GM19025 (cell line): ENCODE results near the gene SLC5A6.
A peak's percentile ranks its signal among the peaks of the same experiment; 100 is the strongest.

ENCODE experiments used
- ATAC-seq: cut with Tn5 transposase; IDR thresholded peaks from one replicate; pipeline ENCODE4 v1.9.1; 2021; ENCODE audit warnings: mild to moderate bottlenecking, low read depth, moderate library complexity; ENCODE audit not compliant: unreplicated experiment

SLC5A6 gene

DNA sequence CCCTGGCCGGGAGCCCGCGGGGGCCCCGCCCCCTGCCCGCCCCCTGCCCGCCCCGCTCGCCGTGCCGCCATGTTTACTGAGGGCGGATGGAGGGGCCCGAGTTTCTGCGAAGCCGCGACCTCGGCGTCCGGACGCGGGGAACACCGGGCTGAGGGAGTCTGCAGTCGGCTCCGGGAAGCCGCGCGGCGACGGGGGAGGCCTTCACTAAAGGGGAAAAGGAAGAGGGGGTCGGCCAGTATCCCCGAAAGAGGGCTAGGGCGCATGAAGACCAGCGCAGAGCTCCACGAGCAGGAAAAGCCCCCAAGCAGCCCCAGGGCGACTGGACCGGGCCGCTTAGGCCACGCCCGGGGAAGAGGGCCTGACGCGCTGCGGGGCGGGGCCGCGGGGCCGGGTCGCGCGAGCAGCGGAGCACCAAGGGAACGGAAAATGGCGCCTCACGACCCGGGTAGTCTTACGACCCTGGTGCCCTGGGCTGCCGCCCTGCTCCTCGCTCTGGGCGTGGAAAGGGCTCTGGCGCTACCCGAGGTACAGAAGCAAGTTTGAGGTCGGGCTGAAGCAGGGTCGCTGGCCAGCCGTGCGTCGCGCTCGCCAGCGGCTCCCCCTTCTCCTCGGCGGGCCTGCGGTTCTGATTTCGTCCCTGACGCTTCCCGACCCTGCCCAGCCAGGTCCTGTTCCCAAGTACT, at the start of gene SLC5A6, which contains the start of gene ATRAID:
Gene SLC5A6, minus strand, starts transcription at position 326 of the 683 bp plus-strand sequence. CDS start 4,618 bp downstream, outside the sequence.
Gene ATRAID, plus strand, starts transcription at position 99 of the 683 bp plus-strand sequence. Its CDS starts 328 bp downstream, at position 427.
- ATAC-seq = peak; percentile 82

- no peak for ATAC-seq
These were observed 49.3 kb upstream of the SLC5A6 start for GRCh38 chr2:27261241-27261925.

DNA sequence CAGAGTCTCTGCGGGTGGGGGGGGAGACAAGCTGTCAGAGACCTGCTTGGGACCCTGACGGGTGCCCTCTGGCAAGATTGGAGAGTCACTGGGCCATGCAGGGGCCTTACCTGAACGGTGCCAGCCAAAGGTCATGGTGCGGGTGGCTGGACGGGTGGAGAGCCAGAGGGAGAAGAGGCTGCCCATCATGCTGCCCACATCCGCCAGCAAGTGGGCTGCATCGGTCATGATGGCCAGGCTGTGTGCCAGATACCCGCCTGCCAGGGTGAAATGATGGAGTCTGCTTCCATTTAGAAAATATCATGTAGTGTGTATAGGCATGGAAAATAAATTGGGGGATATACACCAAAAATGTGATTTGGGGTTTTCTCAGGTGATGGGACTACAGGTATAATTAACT, 46.0 kb upstream of the SLC5A6 start:
- ATAC-seq = no peak

- no peak for ATAC-seq
These were observed 44.9 kb upstream of the SLC5A6 start for GRCh38 chr2:27256855-27257454.

DNA sequence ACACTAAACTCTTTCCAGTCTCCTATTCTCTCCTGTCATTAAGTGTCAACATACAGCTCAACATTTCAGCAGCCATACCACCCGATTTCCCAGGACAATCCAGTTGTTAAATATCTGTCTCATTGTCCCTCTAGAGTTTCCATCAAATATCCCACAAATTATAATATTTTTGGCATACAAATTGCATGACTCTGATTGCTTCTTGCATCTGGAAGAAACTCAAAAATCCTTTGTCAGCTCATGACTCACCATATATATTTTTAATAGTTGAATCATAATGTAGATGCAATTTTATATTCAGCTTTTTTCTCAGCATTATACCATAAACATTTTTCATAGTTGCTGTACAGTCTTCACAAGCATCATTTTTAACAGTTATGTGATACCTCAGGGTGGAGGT, 43.6 kb upstream of the SLC5A6 start:
- ATAC-seq = no peak

DNA sequence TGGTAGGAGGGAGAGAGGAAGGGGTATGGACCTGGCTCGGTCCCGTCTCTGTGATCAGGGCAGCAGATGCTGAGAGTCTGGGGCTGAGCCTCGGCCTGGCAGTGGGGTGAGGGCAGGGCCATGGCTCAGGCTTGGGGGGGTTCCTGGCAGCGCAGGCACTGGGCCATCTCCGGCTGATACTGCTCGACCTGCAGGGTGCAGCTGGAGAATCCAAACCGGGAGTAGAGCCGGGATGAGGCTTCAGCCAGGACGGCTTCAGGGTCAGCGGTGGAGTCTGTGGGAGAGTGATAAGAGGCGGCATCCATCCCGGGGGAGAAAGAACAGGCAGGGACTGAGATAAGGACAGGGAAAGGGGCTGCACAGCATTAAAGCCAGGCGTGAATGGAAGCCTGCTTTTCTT, 43.1 kb upstream of the SLC5A6 start:
- no peak for ATAC-seq

GRCh38 chr2:27251766-27252165, 39.7 kb upstream of the SLC5A6 start:
- ATAC-seq = no peak

DNA sequence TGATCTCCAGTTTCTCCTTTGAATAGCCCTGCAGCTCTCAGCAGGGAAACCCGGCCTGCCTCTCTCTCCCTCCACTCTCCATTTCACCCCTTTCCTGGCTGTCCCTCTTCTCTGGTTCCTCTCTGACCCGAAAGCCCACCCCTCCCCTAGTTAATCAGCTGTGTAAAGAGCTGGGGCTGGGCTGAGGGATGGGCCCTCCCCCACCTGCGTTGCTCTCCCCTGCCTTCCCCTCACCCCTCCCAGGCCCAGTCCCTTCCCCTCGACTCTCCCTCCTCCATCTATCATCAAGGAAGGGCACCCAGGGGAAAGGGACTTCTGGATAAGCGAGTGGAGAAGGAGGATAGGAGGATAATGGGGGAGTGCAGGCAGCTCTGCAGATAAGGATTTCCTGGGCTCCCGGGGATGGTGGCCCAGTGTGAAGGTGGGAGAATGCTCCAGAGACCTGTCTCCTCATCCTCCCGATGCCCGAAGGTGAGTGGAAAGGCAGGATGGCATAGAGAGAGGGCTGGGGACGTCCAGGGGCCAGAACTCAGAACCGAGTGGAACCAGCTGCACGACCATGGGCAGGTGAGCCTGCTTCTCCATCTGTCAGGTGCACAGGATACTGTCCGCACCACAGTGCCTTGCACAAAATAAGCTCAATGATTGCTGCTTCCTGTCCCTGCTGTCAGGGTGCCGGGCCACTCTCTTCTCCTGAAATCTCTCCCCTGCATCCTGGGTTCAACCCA, 38.7 kb upstream of the SLC5A6 start:
- ATAC-seq = no peak

DNA sequence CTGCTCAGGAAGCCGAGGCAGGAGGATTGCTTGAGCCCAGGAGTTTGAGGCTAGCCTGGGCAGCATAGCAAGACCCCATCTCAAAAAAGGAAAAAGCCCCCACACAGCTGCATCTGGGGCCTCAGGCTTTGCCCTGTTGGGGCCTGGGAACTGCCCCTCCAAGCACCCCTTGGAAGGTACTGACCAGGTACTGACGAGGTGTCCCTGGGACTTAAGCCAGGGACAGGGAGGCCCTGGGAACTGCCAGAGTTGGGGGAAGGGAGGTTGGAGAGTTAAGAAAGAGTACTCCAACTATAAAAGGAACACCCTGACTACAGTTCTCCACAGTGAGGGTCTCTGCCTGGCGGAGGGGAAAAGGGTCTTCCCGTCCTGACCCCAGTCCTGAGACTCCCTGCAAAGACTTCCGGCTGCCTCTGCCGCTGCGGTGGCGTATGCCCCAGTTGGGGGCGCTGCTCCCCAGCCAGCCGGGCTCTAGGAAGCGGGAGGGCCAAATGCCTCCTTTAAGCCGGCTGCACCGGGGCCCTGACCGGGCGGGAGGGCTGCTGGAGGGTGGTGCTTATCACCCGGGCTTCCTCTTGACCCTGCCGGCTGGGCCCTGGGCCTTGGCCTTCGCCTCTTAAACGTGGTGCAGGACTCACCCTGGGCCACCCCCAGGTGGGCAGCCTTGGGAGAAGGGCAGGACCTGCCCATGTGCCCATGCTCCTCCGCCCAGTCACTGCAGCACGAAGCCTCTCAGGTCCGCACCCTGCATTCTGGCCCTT, 38.0 kb upstream of the SLC5A6 start:
- no peak for ATAC-seq

DNA sequence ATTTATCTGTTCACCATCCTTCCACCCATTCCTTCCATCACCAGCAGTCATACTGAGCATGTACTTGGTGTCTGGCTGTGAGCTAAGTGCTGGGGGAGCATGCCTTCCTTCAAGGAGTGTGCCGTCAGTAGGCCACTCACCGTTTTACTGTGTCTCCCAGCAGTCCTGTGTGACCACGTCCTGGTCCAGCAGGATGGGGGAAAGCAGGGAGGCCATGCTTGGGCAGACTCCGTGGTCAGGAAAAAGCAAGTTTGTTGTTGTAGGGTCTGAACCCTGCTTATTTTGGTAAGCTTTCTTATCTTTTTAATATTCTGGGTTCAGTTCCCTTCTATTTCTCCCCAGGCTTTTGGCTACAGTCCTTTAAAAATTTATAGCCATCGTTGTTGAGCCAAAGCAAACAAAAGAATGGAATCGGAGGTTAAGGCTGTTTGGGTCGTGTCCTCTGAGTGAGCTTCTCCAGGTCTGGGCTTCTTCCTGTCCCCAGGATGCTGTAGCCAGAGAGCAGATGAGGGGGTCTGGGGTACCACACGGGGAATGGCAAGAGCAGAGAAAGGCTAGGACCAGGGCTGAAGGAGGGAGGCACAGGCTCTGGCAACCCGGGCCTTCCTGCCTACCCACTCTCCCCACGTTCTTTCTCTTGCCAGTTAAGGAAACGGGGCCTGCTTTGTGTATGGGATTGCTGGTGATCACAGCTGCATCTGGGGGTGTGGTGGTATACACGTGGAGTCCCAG, 37.3 kb upstream of the SLC5A6 start:
- no peak for ATAC-seq

- ATAC-seq = no peak
These were observed 35.8 kb upstream of the SLC5A6 start for GRCh38 chr2:27247893-27248292.

DNA sequence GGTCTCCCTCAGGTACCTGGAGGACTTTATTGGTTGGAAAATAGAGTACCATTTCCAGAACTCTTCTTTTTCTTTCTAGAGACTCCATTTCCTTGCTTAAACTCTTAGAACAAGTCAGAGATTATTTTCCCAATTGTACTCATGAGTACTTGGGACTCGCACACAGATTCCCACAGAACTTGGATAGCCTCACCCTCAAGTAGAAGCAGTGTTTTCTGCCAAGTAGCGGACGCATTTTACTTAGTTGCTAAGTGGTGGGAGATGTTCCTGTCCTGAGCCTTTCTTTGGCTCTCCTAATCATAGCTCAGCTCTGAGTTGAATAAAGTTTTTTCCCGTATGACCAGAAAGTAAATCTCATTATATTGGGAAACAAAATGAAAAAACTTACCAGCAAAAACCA, 33.6 kb upstream of the SLC5A6 start:
- no peak for ATAC-seq

- no peak for ATAC-seq
These were observed 33.0 kb upstream of the SLC5A6 start for GRCh38 chr2:27245116-27245515.

GRCh38 chr2:27243391-27244130, 31.5 kb upstream of the SLC5A6 start:
- no peak for ATAC-seq

DNA sequence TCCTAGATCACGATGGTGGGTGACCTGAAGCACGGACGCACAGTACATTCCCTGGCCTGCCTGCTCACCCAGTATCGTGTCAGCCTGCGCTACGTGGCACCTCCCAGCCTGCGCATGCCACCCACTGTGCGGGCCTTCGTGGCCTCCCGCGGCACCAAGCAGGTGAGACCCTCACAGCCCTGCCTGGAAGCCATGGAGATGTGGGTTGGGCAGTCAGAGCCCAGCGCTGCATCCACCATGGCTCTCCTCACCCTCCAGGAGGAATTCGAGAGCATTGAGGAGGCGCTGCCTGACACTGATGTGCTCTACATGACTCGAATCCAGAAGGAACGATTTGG, 30.5 kb upstream of the SLC5A6 start:
- no peak for ATAC-seq

GRCh38 chr2:27241761-27242613, 29.9 kb upstream of the SLC5A6 start:
- no peak for ATAC-seq

- ATAC-seq = no peak
These were observed 28.3 kb upstream of the SLC5A6 start for GRCh38 chr2:27240406-27240805.

GRCh38 chr2:27238976-27239375, 26.9 kb upstream of the SLC5A6 start:
- ATAC-seq = no peak
